A549 (cell line): Measurements from ENCODE around the gene CTCFL.

ENCODE experiments used
- HMGXB4 ChIP-seq: fragments of 250-450 bp; sonication (Bioruptor Pico); IDR thresholded peaks from 2 replicates; pipeline ENCODE4 v1.5.0; 2021; ENCODE audit warnings: mild to moderate bottlenecking, moderate library complexity, borderline replicate concordance
- PBX3 ChIP-seq: IDR thresholded peaks from 2 replicates; pipeline ENCODE4 v1.6.1; 2012
- POLR2A ChIP-seq: IDR thresholded peaks from 2 replicates; pipeline ENCODE4 v1.6.1; 2012; ENCODE audit warnings: mild to moderate bottlenecking, low read length
- RCOR1 ChIP-seq: fragments of 150-350 bp; IDR thresholded peaks from 2 replicates; pipeline ENCODE4 v1.6.1; 2014; ENCODE audit warnings: antibody characterized with exemption, low read length, low read depth
- ZC3H11A ChIP-seq: fragments of 450-650 bp; IDR thresholded peaks from 2 replicates; pipeline ENCODE4 v1.6.1; 2014; ENCODE audit warnings: antibody characterized with exemption, mild to moderate bottlenecking
- ZFP36 ChIP-seq: fragments of 450-650 bp; IDR thresholded peaks from 2 replicates; pipeline ENCODE4 v1.6.1; 2014; ENCODE audit warnings: borderline replicate concordance; ENCODE audit not compliant: partially characterized antibody
- TF ChIP-seq, protein P1 (sequence below): fragments of >200 bp; sonication (Bioruptor Twin); formaldehyde crosslinking; IDR thresholded peaks from 3 replicates; pipeline ENCODE4 v1.5.1; 2016

DNA sequence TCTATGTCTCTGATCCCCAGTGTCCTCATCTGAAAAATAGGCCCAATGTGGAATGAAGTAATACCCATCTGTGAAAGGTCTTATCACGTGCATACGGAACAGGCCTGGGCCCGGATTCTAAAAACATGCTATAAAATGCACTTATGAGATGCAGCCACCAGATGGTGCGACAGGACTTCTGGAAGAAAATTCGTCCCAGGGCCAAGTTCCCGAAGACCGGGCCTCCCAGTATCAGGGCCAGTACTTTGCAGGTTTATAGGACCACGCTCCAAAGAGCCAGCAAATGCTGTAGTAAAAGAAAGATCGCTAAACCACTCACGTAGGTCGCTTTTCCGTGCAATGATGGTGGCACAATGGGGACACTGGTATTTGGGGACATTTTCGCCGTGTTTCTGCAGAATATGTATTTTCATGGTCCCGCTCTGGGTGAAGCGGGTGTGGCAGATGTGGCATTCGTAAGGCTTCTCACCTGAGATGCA is 10.6 kb downstream of the CTCFL start:
- TF ChIP-seq, protein P1, sequence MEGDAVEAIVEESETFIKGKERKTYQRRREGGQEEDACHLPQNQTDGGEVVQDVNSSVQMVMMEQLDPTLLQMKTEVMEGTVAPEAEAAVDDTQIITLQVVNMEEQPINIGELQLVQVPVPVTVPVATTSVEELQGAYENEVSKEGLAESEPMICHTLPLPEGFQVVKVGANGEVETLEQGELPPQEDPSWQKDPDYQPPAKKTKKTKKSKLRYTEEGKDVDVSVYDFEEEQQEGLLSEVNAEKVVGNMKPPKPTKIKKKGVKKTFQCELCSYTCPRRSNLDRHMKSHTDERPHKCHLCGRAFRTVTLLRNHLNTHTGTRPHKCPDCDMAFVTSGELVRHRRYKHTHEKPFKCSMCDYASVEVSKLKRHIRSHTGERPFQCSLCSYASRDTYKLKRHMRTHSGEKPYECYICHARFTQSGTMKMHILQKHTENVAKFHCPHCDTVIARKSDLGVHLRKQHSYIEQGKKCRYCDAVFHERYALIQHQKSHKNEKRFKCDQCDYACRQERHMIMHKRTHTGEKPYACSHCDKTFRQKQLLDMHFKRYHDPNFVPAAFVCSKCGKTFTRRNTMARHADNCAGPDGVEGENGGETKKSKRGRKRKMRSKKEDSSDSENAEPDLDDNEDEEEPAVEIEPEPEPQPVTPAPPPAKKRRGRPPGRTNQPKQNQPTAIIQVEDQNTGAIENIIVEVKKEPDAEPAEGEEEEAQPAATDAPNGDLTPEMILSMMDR, result peak; percentile 90
- TF ChIP-seq POLR2A, result no peak
- no peak for TF ChIP-seq ZFP36
- TF ChIP-seq HMGXB4, result no peak
- TF ChIP-seq ZC3H11A, result no peak
- TF ChIP-seq PBX3, result no peak
- TF ChIP-seq RCOR1, result no peak
